GM12878 (cell line): Measurements from ENCODE around the gene ENOX1. TPM values are rescaled to one million over a fixed set of nuclear protein-coding genes. Genes with fewer than 3 reads are reported as not detected.

Experiments
- ATAC-seq: fragments of 200-7000 bp; cut with Tn5 transposase; 3 replicates; pipeline ENCODE4 v1.9.1; 2020; ENCODE audit warnings: mild to moderate bottlenecking, moderate library complexity
- BruUV-seq: library from RNA; stranded (reverse); fragments of 400-500 nt; replicated peaks from 2 replicates; lab custom pipeline; 2021; lab: Mats Ljungman, UMichigan
- CTCF ChIA-PET: fragments of 300-600 bp; sonication (Branson Sonifier 250); formaldehyde crosslinking; extraction: SDS; loops from one replicate; lab custom pipeline; 2021; ENCODE audit warnings: inconsistent platforms; lab: Yijun Ruan, JAX
- POLR2A ChIA-PET: fragments of 350-600 bp; formaldehyde crosslinking; extraction: SDS; loops from one replicate; lab custom pipeline; 2021; ENCODE audit warnings: inconsistent platforms; lab: Charles Lee
- RAD21 ChIA-PET: fragments of 300-600 bp; sonication (Branson Sonifier 250); formaldehyde crosslinking; loops from one replicate; lab custom pipeline; 2023; ENCODE audit warnings: antibody characterized with exemption; ENCODE audit not compliant: unreplicated experiment; lab: Charles Lee
- SMC1A ChIA-PET: fragments of 300-600 bp; sonication (Branson Sonifier 250); formaldehyde crosslinking; loops from one replicate; lab custom pipeline; 2023; ENCODE audit not compliant: unreplicated experiment, uncharacterized antibody; lab: Charles Lee
- DNase-seq: peaks from one replicate; pipeline ENCODE4 v3.0.0-alpha.2; 2011; ENCODE audit warnings: low read depth, low spot score
- FAIRE-seq: peaks from 3 replicates; lab custom pipeline; 2011; peaks lifted over from hg19 to GRCh38; lab: Jason Lieb, UNC
- H2AFZ ChIP-seq: 2 replicates; pipeline ENCODE4 v1.6.0; 2011; ENCODE audit warnings: low read depth, low read length, control low read depth; ENCODE audit not compliant: control insufficient read depth
- H3K27ac ChIP-seq: 2 replicates; pipeline ENCODE4 v1.5.1; 2011; ENCODE audit warnings: control low read depth; ENCODE audit not compliant: control insufficient read depth, insufficient read depth
- H3K27me3 ChIP-seq, 2 experiments: replicated peaks in 1 of 2; 2 replicates each; pipeline versions ENCODE4 v1.6.0 to v1.6.1; 2011; ENCODE audit warnings: low read length in 1 of 2; ENCODE audit not compliant: control insufficient read depth in 2 of 2, insufficient read depth in 2 of 2
- H3K36me3 ChIP-seq, 2 experiments: 2 replicates each; pipeline ENCODE4 v1.5.1; 2011; ENCODE audit warnings: low read length in 1 of 2; ENCODE audit not compliant: control insufficient read depth in 2 of 2, insufficient read depth in 2 of 2
- H3K4me1 ChIP-seq: 2 replicates; pipeline ENCODE4 v1.6.1; 2011; ENCODE audit warnings: mild to moderate bottlenecking, low read length, moderate library complexity, mixed read lengths; ENCODE audit not compliant: control insufficient read depth, insufficient read depth
- H3K4me2 ChIP-seq: 2 replicates; pipeline ENCODE4 v1.6.0; 2011; ENCODE audit warnings: control low read depth; ENCODE audit not compliant: control insufficient read depth, insufficient read depth
- H3K4me3 ChIP-seq: fragments of 200-600 bp; sonication (generic); 2 replicates; pipeline ENCODE4 v1.5.1; 2016
- H3K79me2 ChIP-seq: 2 replicates; pipeline ENCODE4 v1.6.0; 2011; ENCODE audit warnings: low read length; ENCODE audit not compliant: control insufficient read depth, insufficient read depth
- H3K9ac ChIP-seq: 2 replicates; pipeline ENCODE4 v1.8.0; 2011; ENCODE audit warnings: low read length, control low read depth, mixed read lengths; ENCODE audit not compliant: control insufficient read depth, insufficient read depth
- H3K9me3 ChIP-seq: replicated peaks from 3 replicates; pipeline ENCODE4 v1.5.1; 2011; ENCODE audit warnings: mild to moderate bottlenecking, low read length; ENCODE audit not compliant: control insufficient read depth, insufficient read depth
- H4K20me1 ChIP-seq: 2 replicates; pipeline ENCODE4 v1.6.0; 2011; ENCODE audit not compliant: control insufficient read depth, insufficient read depth
- ESRRA ChIP-seq: IDR thresholded peaks from 2 replicates; pipeline ENCODE4 v1.6.1; 2012; ENCODE audit warnings: mild to moderate bottlenecking, low read length, improper control_type of control experiment
- ETV6 ChIP-seq, 2 experiments: fragments of 450-650 bp in 1 of 2; IDR thresholded peaks in 1 of 2; conservative IDR thresholded peaks in 1 of 2; 2 replicates each; pipeline ENCODE4 v1.6.1; 2014; ENCODE audit warnings: antibody characterized with exemption in 1 of 2, borderline replicate concordance in 1 of 2, low read depth in 1 of 2, mild to moderate bottlenecking in 1 of 2, moderate library complexity in 1 of 2
- EZH2 ChIP-seq: IDR thresholded peaks from 2 replicates; pipeline ENCODE4 v1.6.1; 2012; ENCODE audit warnings: low read depth, mild to moderate bottlenecking, control low read depth, inconsistent platforms, low read length, borderline replicate concordance; ENCODE audit not compliant: control insufficient read depth
- MEF2B ChIP-seq: fragments of 450-650 bp; IDR thresholded peaks from 2 replicates; pipeline ENCODE4 v1.6.1; 2018; ENCODE audit warnings: mild to moderate bottlenecking, moderate library complexity; ENCODE audit not compliant: partially characterized antibody, poor library complexity, severe bottlenecking
- NFIC ChIP-seq: IDR thresholded peaks from 2 replicates; pipeline ENCODE4 v1.6.1; 2012; ENCODE audit warnings: low read depth, mild to moderate bottlenecking, inconsistent platforms, low read length, moderate library complexity
- PAX8 ChIP-seq: fragments of 450-650 bp; IDR thresholded peaks from 2 replicates; pipeline ENCODE4 v1.6.1; 2017; ENCODE audit warnings: mild to moderate bottlenecking, moderate library complexity
- RCOR1 ChIP-seq: conservative IDR thresholded peaks from 2 replicates; pipeline ENCODE4 v1.6.1; 2012; ENCODE audit warnings: low read depth, low read length, improper control_type of control experiment
- WGBS: methylation state at CpG from one replicate; pipeline ENCODE4 v1.1.6; 2016; ENCODE audit warnings: low lambda C conversion rate; ENCODE audit not compliant: insufficient replicate concordance, insufficient coverage; ENCODE audit errors: missing lambda C conversion rate; 5-methylcytosine and 5-hydroxymethylcytosine counted together
- in situ Hi-C: fragments of 300-500 bp; cut with MboI; formaldehyde crosslinking; loops from 9 replicates; pipeline ENCODE4 v1.14.3; 2018; ENCODE audit warnings: mixed read lengths
- intact Hi-C: fragments of 100-400 bp; cut with micrococcal nuclease; formaldehyde crosslinking; loops from one replicate; pipeline ENCODE4 v1.14.2; 2022; ENCODE audit not compliant: unreplicated experiment
- polyA plus RNA-seq, 11 experiments: library from polyadenylated mRNA; depleted of rRNA in 4 of 11; unstranded in 6 of 11; stranded (reverse) in 5 of 11; fragments of >200 nt; fragmentation: Nextera tagmentation in 4 of 11; fragmentation: Illumina TruSeq in 1 of 11; extraction: Ambion mirVana in 4 of 11; extraction: Trizol in 1 of 11; gene quantifications; 1 replicate in 1 of 11; 2 replicates in 10 of 11; pipeline versions ENCODE4 v1.2.1 to v1.2.3, GENCODE V29; 2011 to 2016; ENCODE audit warnings: inconsistent platforms in 2 of 11, missing spikeins in 2 of 11, low read depth in 1 of 11
- total RNA-seq, 4 experiments: library from RNA; depleted of rRNA in 3 of 4; stranded (reverse); fragments of >200 nt in 3 of 4; fragmentation: Illumina TruSeq in 1 of 4; extraction: Trizol in 1 of 4; gene quantifications; 2 replicates each; pipeline versions ENCODE4 v1.2.1 to v1.2.3, GENCODE V29; 2013 to 2021
- TF ChIP-seq, protein P1 (sequence below): fragments of 450-650 bp; formaldehyde crosslinking; IDR thresholded peaks from 2 replicates; pipeline ENCODE4 v1.5.0; 2022; ENCODE audit warnings: mild to moderate bottlenecking, missing genetic modification characterization

The ENOX1 gene
- total and polyA plus RNA-seq, 10 of the 15 experiments (the other 5 are each of a cell fraction or from before 2014, with no cell fraction given) = 0.11 to 0.26 (median 0.15) TPM

DNA sequence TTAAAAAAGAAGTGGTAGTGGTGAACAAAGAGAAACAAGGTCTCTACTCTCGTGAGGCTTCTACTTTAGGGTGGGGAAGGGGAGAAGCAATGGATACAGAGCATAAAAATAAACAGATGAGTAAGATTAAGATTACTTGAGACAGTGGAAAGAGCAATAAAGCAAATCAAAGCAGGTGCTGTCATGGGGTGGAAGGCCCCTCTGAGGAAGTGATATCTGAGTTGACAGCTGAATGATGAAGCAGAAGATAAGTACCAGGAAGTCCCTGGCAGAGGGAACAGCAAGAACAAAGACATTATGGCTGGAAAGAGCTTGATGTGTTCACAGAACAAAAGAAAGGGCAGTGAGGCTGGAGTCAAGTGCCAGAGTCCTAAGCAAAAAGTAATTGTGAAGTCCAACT, 221.8 kb downstream of the ENOX1 start (continued):
- TF ChIP-seq NFIC (no peak), ETV6 (conservative IDR thresholded peaks at IDR 0.05 in 1 of 2, IDR thresholded peaks at IDR 0.05 in 1 of 2; ENCODE audit: borderline replicate concordance in 1 of 2, low read depth in 1 of 2) (no peak), PAX8 (no peak), EZH2 (no peak), MEF2B (no peak), RCOR1 (no peak)
- TF ChIP-seq, protein P1, sequence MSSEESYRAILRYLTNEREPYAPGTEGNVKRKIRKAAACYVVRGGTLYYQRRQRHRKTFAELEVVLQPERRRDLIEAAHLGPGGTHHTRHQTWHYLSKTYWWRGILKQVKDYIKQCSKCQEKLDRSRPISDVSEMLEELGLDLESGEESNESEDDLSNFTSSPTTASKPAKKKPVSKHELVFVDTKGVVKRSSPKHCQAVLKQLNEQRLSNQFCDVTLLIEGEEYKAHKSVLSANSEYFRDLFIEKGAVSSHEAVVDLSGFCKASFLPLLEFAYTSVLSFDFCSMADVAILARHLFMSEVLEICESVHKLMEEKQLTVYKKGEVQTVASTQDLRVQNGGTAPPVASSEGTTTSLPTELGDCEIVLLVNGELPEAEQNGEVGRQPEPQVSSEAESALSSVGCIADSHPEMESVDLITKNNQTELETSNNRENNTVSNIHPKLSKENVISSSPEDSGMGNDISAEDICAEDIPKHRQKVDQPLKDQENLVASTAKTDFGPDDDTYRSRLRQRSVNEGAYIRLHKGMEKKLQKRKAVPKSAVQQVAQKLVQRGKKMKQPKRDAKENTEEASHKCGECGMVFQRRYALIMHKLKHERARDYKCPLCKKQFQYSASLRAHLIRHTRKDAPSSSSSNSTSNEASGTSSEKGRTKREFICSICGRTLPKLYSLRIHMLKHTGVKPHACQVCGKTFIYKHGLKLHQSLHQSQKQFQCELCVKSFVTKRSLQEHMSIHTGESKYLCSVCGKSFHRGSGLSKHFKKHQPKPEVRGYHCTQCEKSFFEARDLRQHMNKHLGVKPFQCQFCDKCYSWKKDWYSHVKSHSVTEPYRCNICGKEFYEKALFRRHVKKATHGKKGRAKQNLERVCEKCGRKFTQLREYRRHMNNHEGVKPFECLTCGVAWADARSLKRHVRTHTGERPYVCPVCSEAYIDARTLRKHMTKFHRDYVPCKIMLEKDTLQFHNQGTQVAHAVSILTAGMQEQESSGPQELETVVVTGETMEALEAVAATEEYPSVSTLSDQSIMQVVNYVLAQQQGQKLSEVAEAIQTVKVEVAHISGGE (CRISPR knock-in tag) = no peak

DNA sequence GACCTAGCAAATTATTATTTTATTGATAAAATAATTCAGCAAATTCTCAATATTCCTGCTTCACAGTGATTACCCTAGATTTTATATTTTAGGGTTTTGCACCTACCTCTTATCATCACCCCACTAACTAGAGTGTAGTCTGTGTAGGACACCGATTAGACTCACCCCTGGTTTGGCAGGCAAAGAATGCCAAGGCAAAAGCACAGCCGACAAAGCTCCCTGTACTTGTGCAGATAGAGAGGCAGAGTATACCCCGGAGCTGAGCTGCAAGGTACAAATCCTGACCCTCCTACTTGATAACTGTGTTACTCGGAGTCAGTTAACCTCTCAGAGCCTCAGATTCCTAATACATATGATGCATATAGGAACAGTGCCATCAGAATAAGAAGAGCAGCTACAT, 225.7 kb downstream of the ENOX1 start:
- Histone ChIP-seq H3K27ac (no peak overlapping the region), H4K20me1 (no peaks in the 10 kb centered on the region), H3K9ac (no peak overlapping the region), H3K9me3 (no peaks in the 10 kb centered on the region), H2AFZ (no peak overlapping the region)
- BruUV-seq = no TSS peak
- intact Hi-C loops (no loop called here), in situ Hi-C loops (no loop called here)
- FAIRE-seq (no peak), ATAC-seq (no peak)
- CTCF ChIA-PET = no interaction called here
- TF ChIP-seq ESRRA = no peak
- TF ChIP-seq, all 136 proteins: peak for 0
- Histone ChIP-seq H3K4me2 (no peak overlapping the region), H3K4me3 (no peak overlapping the region), H3K27me3 (no peaks in the 10 kb centered on the region; a peak in 1 of 4 replicates), H3K36me3 (no peaks in the 10 kb centered on the region), H3K4me1 (no peaks in the 10 kb centered on the region), H3K79me2 (no peaks in the 10 kb centered on the region)
- ChIA-PET RAD21 (no interaction called here), POLR2A (no interaction called here), SMC1A (no interaction called here)
- no peak for DNase-seq
- WGBS = 53% methylated on average over 4 of the region's 4 CpGs
